ENCODE measurements around the gene PLA2G12B.
"Not testable (repeated sequence)": the region's sequence is repeated elsewhere in the genome, so short reads cannot be mapped to it uniquely, and the experiment has no call there.

Gene PLA2G12B

GRCh38 chr10:72954596-72955554 lies at the start of gene PLA2G12B:
PLA2G12B (minus strand) TSS chr10:72954806; CDS start chr10:72954685, 121 bp downstream.
- TF ChIP-seq CTCF (conservative IDR thresholded peaks at IDR 0.05; ENCODE audit: control insufficient read depth, insufficient read depth, low read depth, low read length), result no peak
- H3K4me3 ChIP-seq (ENCODE audit: control insufficient read depth, low read depth, low read length), result no peak within 1 kb of the TSS
- DNase-seq (ENCODE audit: low read depth), result no peak

GRCh38 chr10:73003822-73004221 lies 49.2 kb upstream of the PLA2G12B start:
- no peak for DNase-seq (ENCODE audit: low read depth)
- TF ChIP-seq CTCF (conservative IDR thresholded peaks at IDR 0.05; ENCODE audit: control insufficient read depth, insufficient read depth, low read depth, low read length), result no peak
- H3K4me3 ChIP-seq (ENCODE audit: control insufficient read depth, low read depth, low read length), result no peak overlapping the region

- no peak for DNase-seq (ENCODE audit: low read depth)
- no peak for TF ChIP-seq CTCF (conservative IDR thresholded peaks at IDR 0.05; ENCODE audit: control insufficient read depth, insufficient read depth, low read depth, low read length)
- no peak overlapping the region for H3K4me3 ChIP-seq (ENCODE audit: control insufficient read depth, low read depth, low read length)
Measured at GRCh38 chr10:73000973-73001372, 46.4 kb upstream of the PLA2G12B start.

GRCh38 chr10:72997099-72997498 lies 42.5 kb upstream of the PLA2G12B start:
- H3K4me3 ChIP-seq (ENCODE audit: control insufficient read depth, low read depth, low read length), result no peak overlapping the region
- no peak for TF ChIP-seq CTCF (conservative IDR thresholded peaks at IDR 0.05; ENCODE audit: control insufficient read depth, insufficient read depth, low read depth, low read length)
- no peak for DNase-seq (ENCODE audit: low read depth)

GRCh38 chr10:72995459-72995858 lies 40.9 kb upstream of the PLA2G12B start:
- not testable (repeated sequence) for H3K4me3 ChIP-seq (ENCODE audit: control insufficient read depth, low read depth, low read length); DNase-seq (ENCODE audit: low read depth)

- DNase-seq (ENCODE audit: low read depth); H3K4me3 ChIP-seq (ENCODE audit: control insufficient read depth, low read depth, low read length): not testable (repeated sequence)
Measured at GRCh38 chr10:72989771-72990170, 35.2 kb upstream of the PLA2G12B start.

- not testable (repeated sequence) for H3K4me3 ChIP-seq (ENCODE audit: control insufficient read depth, low read depth, low read length); DNase-seq (ENCODE audit: low read depth)
Measured at GRCh38 chr10:72984618-72985017, 30.0 kb upstream of the PLA2G12B start.

- no peak for DNase-seq (ENCODE audit: low read depth)
- TF ChIP-seq CTCF (conservative IDR thresholded peaks at IDR 0.05; ENCODE audit: control insufficient read depth, insufficient read depth, low read depth, low read length), result no peak
- no peak overlapping the region for H3K4me3 ChIP-seq (ENCODE audit: control insufficient read depth, low read depth, low read length)
Measured at GRCh38 chr10:72981882-72982529, 27.4 kb upstream of the PLA2G12B start.
